ENCODE results near the gene SETD1B.

Gene SETD1B

GRCh38 chr12:121795034-121795968, 8.5 kb upstream of the SETD1B start:
- no peak for DNase-seq (ENCODE audit: low read depth in 2 of 2)

- DNase-seq (ENCODE audit: low read depth in 2 of 2) = no peak
Measured at GRCh38 chr12:121796855-121797751, 6.7 kb upstream of the SETD1B start.

- DNase-seq (ENCODE audit: low read depth in 2 of 2) = no peak
Measured at GRCh38 chr12:121797937-121798786, 5.6 kb upstream of the SETD1B start.

- DNase-seq (ENCODE audit: low read depth in 2 of 2) = no peak
Measured at GRCh38 chr12:121798787-121799155, 5.0 kb upstream of the SETD1B start.

GRCh38 chr12:121799156-121799841, 4.5 kb upstream of the SETD1B start:
- peak in 1 of 2 experiments; percentile 69 for DNase-seq (ENCODE audit: low read depth in 2 of 2)

GRCh38 chr12:121799842-121800693, 3.7 kb upstream of the SETD1B start:
- DNase-seq (ENCODE audit: low read depth in 2 of 2) = peak; percentile 79 to 82

- DNase-seq (ENCODE audit: low read depth in 2 of 2) = no peak
Measured at GRCh38 chr12:121800694-121801594, 2.9 kb upstream of the SETD1B start.

- DNase-seq (ENCODE audit: low read depth in 2 of 2) = no peak
Measured at GRCh38 chr12:121801595-121802484, 2.0 kb upstream of the SETD1B start.

- no peak for DNase-seq (ENCODE audit: low read depth in 2 of 2)
Measured at GRCh38 chr12:121802485-121802842, 1.3 kb upstream of the SETD1B start.

- DNase-seq (ENCODE audit: low read depth in 2 of 2) = peak; percentile 95 to 96
Measured at GRCh38 chr12:121802843-121803698, 738 bp upstream of the SETD1B start.

- no peak for DNase-seq (ENCODE audit: low read depth in 2 of 2)
Measured at GRCh38 chr12:121804417-121805111, 755 bp downstream of the SETD1B start.

- DNase-seq (ENCODE audit: low read depth in 2 of 2) = no peak
Measured at GRCh38 chr12:121805171-121806008, 1.6 kb downstream of the SETD1B start.

- no peak for DNase-seq (ENCODE audit: low read depth in 2 of 2)
Measured at GRCh38 chr12:121806009-121806545, 2.3 kb downstream of the SETD1B start.

- no peak for DNase-seq (ENCODE audit: low read depth in 2 of 2)
Measured at GRCh38 chr12:121806546-121807423, 3.0 kb downstream of the SETD1B start.

All from fibroblast of skin of left quadriceps (primary cell).